PFSK-1 (cell line): Measurements from ENCODE around the gene LIFR.

Experiments used
- FOXP2 ChIP-seq: optimal IDR thresholded peaks from 2 replicates; pipeline ENCODE3; 2011; ENCODE audit warnings: borderline replicate concordance, control low read depth, inconsistent platforms; ENCODE audit not compliant: insufficient read depth; ENCODE audit errors: extremely low read length, extremely low read depth
- POLR2AphosphoS5 ChIP-seq: IDR thresholded peaks from 2 replicates; pipeline ENCODE4 v1.6.1; 2012; ENCODE audit warnings: low read depth, mild to moderate bottlenecking, control low read depth, low read length, moderate library complexity
- REST ChIP-seq, 2 experiments: IDR thresholded peaks; 2 replicates each; pipeline versions ENCODE4 v1.6.1 to v1.8.0; 2011 to 2012; ENCODE audit warnings: low read depth in 2 of 2, low read length in 2 of 2, control low read depth in 1 of 2, inconsistent platforms in 1 of 2, mild to moderate bottlenecking in 1 of 2, moderate library complexity in 1 of 2; ENCODE audit not compliant: insufficient read depth in 1 of 2
- SIN3A ChIP-seq: IDR thresholded peaks from 2 replicates; pipeline ENCODE4 v1.6.1; 2012; ENCODE audit warnings: mild to moderate bottlenecking, low read length, moderate library complexity, borderline replicate concordance; ENCODE audit not compliant: insufficient read depth
- TAF1 ChIP-seq: IDR thresholded peaks from 2 replicates; pipeline ENCODE4 v1.6.1; 2012; ENCODE audit warnings: low read length, control low read depth, borderline replicate concordance; ENCODE audit not compliant: insufficient read depth

The LIFR gene

GRCh38 chr5:38442247-38442573 is 114.2 kb downstream of the LIFR start:
- no peak for TF ChIP-seq SIN3A
- no peak for TF ChIP-seq REST (IDR thresholded peaks at IDR 0.05; ENCODE audit: insufficient read depth in 1 of 2, low read depth in 2 of 2, low read length in 2 of 2)
- TF ChIP-seq TAF1: no peak
- no peak for TF ChIP-seq POLR2AphosphoS5

- TF ChIP-seq POLR2AphosphoS5 (no peak), SIN3A (no peak)
Observed at GRCh38 chr5:38441453-38442246, 114.8 kb downstream of the LIFR start.

- TF ChIP-seq TAF1 (no peak), SIN3A (no peak), FOXP2 (no peak), POLR2AphosphoS5 (no peak), REST (IDR thresholded peaks at IDR 0.05; ENCODE audit: insufficient read depth in 1 of 2, low read depth in 2 of 2, low read length in 2 of 2) (no peak)
Observed at GRCh38 chr5:38438757-38439156, 117.7 kb downstream of the LIFR start.

- TF ChIP-seq POLR2AphosphoS5 (no peak), FOXP2 (no peak), REST (IDR thresholded peaks at IDR 0.05; ENCODE audit: insufficient read depth in 1 of 2, low read depth in 2 of 2, low read length in 2 of 2) (no peak), SIN3A (no peak), TAF1 (no peak)
Observed at GRCh38 chr5:38434966-38435705, 121.3 kb downstream of the LIFR start.

- TF ChIP-seq POLR2AphosphoS5: no peak
- no peak for TF ChIP-seq SIN3A
- no peak for TF ChIP-seq FOXP2
- TF ChIP-seq TAF1: no peak
Observed at GRCh38 chr5:38433160-38433861, 123.1 kb downstream of the LIFR start.

- TF ChIP-seq SIN3A (no peak), REST (IDR thresholded peaks at IDR 0.05; ENCODE audit: insufficient read depth in 1 of 2, low read depth in 2 of 2, low read length in 2 of 2) (no peak), POLR2AphosphoS5 (no peak), FOXP2 (no peak), TAF1 (no peak)
Observed at GRCh38 chr5:38431242-38431853, 125.1 kb downstream of the LIFR start.
